ENCODE measurements around the gene CTNNBIP1.

The CTNNBIP1 gene

DNA sequence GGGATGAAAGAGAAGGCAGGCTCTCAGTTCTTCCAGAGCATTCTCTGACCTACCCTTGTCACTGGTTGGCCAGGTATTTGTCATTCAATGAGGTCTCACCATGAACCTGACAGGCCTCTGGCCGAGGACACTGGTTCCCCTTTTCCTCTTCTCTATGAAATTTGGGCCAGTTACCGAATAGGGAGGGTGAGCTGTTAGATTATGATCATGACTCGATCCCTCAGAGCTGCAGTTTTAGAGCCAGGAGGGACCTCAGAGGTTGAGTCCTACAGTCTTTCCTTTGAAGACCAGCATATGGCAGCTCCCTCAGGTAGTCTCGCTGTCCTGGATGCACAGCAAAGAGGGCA is 56.8 kb downstream of the CTNNBIP1 start:
- no peak for DNase-seq (ENCODE audit: low spot score)

DNA sequence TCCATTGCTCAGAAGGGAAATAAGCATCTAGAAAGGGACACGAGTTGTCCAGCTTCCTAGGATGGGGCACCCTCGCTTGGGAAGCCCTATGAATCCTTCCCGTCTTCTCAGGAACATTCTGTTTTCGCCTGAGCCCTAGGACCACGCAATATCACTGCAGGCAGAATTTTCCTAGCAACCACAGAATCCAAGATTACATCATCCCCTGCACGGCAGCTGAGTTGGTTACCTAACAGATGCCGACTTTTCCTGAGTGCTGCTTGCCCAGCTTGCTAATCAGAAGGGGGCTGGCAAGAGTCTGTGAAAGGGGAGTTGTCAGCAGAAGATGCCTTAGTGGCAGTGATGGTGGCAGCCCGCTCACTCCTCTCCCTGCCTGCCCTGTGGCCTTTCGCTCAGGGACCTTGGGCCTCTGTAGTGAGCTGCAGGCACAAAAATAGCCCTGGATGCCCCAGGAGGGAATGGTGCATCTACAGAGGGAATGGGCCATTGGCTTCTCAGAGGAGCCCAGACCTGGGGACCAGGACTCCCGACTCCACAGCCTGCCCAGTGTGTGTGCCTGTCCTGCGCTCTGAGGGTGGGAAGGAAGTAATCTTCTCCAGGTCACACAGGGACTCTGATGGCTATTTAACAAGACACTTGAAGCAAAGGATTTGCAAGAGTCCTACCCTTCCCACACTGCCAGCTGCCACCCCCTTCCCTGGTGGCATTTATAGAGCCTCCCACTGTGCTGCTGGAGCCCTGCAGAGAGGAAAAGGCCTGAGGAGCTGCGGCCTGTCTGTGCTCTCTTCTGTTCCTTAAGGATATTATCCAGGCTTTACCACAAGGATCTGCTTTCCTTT is 57.4 kb downstream of the CTNNBIP1 start:
- peak; percentile 87 for DNase-seq (ENCODE audit: low spot score)

DNA sequence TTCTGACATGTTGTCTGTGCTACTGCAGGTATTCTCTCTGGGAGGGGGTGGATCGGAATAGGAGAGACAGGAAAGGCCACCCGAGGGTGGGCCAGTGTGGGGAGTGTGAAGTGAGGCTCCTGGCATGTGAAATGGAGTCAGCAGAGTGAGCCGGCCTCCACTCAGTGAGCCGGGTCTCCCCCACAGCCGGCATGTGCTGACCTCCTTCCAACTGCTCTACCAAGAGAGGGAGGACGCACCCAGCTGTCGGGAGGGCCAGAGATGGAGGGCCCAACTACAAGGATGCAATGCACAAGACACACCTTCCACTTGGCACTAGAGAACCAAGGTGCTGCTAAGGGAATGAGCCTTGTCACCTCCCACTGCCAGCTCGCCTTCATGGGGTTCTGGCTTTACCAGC is 58.1 kb downstream of the CTNNBIP1 start:
- DNase-seq (ENCODE audit: low spot score) = no peak

DNA sequence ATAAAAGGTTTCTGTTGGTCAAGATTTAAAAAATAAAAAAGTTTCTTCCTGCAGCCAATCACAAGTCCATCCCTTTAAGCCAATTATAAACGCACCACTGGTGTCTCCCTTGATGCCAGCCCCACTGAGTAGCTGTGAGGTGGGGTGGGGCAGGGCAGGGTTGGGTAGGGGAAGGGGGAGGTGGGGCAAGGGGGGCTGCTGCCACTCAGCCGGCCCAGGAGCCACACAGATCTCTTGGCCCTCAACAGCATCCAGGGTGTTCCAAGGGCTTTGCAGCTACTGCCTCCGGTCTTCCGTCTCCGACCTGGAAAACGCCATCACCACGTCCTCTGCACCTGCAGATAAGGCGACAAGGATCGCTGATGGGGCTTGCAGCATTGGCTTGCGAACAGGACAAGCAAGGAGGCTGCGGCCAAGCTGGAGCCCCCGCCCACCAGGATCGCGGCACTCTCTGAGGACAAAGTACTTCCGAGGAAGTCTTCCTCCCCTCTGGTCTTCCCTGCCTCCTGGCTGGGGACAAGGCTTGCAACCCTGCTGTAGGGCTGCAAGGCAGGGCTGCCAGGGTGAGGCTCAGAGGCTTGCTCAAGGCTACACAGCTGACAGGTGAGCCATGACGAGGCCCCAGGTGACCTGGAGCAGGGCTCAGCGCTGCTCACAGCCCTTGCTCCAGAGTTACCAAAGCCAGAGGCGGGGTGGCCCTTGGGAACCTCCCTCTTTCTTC is 59.5 kb downstream of the CTNNBIP1 start:
- no peak for DNase-seq (ENCODE audit: low spot score)

DNA sequence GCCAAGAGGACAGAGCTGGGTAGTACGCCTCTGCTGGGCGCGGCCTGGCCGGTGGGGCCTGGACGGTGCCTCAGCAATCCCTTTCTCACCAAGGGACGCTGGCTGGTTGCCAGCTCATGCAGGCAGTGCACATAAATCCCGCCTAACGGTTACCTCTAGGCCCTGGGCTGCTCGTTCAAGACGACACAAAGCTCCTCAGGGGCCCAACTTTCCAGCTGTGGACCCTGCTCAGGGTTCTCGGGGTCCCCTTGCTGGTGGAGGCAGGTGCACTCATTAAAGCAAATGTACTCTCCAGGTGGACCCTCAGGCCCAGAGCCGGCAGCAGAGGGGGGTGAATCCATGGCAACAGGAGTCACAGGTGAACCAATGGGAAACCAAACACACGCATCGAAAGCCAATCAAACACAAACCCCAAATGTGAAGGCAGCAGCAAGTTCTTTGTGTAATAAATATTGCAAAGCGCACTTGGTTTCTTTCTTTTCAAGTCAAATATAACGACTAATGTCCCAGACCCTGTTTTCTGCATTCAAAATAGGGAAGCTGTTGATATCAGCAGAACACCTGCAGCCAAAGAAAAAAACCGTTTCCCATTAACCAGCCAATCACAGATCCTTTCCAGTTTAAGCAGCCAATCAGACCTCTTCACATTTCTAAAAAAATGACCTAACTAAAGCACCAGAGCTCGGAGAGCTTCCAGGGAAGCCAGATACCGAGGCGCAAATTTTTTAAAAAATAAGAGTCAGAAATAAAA is 60.2 kb downstream of the CTNNBIP1 start:
- DNase-seq (ENCODE audit: low spot score) = no peak

DNA sequence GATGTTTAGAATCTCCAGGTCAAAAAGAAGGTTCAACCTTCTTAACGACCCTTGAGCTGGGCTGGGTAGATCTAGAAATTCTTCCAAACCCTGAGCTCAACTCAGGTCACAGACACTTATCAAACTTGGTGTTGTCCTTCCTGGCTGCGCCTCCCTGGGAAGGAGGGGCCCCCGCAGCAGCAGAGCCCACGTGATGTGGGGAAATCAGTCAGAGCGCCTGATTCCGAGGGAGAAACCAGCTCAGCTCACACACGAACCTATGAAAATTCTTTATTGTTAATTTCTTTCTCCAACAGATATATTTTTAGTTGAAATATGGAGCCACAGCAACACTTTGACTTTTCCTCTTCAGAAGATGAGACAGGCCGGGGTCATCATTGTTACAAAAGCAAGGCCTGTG is 62.0 kb downstream of the CTNNBIP1 start:
- DNase-seq (ENCODE audit: low spot score) = no peak

DNA sequence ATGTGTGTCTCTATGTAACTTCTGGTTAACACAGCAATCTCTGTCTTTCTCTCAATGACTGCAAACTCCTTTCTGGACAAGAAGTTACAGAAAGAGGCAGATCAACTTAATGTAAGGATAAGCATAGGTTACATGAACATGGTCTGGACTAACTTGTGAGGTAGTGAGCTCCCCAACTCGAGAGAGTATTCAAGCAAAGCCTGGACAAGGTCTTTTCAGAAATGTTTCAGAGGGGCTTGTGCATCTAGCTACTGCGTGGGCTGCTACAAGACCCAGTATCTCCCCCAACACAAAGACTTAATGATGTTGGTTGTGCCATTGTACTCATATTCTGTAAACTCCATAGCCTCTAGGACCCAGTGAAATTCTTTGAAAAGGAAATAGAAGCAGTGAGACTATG is 62.8 kb downstream of the CTNNBIP1 start:
- no peak for DNase-seq (ENCODE audit: low spot score)

DNA sequence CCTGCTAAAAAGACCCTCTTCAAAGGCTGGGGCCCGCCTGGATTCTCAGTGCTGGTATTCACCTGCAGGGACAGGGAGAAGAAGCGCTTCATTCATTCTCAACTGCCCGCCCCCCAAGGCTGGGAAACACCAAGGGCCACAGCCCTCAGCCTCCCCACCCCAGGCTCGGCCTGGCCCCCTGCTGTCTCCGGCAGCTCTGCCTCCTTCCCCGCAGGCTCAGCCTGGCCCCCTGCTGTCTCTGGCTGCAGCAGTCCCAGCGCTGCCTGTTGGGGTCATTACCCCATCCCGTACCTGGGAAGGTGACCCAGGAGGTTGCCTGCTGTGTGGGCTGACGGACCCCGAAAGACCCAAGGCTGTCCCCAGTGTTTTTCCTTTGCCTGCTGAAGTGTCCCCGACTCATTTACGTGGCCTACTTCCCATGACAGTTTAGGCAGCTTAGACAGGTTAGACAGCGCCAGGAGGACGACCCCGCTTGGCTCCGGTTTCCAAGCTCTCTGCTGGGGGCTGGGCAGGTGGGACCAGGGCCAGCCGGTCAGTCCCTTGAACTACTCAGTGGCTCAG is 63.4 kb downstream of the CTNNBIP1 start:
- no peak for DNase-seq (ENCODE audit: low spot score)

DNA sequence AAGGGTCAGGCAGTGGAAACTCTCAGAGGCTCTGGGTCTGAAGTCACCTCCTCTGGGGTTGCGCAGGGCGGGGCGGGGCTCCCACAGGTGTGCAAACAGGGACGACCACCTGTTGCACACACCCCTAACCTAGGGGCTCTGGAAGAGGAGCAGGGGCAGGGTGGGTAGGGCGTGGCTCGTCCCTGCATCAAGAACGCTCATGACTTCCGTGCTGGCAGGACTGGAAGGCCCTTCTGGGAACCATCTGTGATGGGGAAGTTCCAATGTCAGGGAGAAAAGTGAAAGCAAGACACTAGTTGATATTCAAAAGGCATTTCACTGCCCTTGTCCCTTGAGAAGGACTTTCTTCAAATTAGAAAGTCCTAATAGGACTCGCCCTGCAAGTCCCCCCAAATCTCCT is 64.2 kb downstream of the CTNNBIP1 start:
- no peak for DNase-seq (ENCODE audit: low spot score)

DNA sequence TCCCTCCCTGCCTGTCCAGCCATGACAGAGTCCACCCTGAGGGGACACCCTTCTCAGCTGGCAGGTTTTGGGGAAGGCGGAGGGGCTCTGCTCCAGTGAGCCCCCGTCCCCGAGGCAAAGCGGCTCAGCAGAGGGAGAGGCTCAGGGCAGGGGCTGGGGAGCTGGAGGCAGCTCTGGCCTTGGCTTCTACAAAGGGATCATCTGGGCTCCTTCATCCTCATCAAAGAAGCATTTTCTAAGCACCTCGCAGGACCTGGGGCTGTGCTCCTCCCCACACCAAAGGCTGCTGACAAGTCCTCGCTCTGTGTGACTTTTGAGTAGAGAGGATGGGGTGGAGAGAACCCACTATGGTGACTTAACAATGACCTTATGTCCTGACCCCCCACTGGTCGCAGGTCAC is 65.3 kb downstream of the CTNNBIP1 start:
- no peak for DNase-seq (ENCODE audit: low spot score)

DNA sequence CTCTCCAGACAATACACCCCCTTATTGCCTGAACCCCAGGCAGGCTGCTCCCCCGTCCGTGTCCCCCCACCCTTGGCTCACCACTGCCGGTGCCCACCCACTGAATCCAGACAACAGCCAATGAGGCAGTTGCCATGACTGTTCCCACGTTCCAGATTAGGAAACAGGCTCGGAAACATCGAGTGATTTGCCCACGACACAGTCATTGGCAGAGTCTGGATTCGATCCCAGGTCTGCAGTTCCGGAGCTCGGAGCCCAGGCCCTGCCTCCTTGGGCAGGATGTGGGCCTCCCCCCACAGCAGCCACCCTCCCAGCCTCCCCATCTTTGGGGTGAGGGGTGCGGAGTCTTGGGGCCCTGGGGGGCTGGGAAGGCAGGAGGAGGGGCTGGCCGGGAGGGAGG is 66.0 kb downstream of the CTNNBIP1 start:
- peak; percentile 84 for DNase-seq (ENCODE audit: low spot score)

DNA sequence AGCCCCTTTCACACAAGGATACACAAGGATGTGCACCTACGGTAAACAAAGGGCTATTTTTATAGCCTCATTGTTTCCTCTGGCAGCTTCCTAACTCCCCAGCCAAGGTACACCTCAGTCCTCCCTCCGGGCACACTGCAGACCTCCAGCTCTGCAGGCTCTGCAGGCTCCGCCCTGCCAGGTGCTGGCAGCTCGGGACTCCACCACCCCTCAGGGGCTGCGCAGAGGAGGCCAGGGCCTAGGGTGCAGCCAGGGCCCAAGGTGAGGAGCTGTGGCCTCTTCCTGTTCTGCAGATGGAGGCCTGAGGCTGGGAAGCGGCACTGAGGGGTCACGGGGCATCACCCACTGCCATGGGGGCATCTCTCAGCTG is 66.5 kb downstream of the CTNNBIP1 start:
- DNase-seq (ENCODE audit: low spot score) = no peak

DNA sequence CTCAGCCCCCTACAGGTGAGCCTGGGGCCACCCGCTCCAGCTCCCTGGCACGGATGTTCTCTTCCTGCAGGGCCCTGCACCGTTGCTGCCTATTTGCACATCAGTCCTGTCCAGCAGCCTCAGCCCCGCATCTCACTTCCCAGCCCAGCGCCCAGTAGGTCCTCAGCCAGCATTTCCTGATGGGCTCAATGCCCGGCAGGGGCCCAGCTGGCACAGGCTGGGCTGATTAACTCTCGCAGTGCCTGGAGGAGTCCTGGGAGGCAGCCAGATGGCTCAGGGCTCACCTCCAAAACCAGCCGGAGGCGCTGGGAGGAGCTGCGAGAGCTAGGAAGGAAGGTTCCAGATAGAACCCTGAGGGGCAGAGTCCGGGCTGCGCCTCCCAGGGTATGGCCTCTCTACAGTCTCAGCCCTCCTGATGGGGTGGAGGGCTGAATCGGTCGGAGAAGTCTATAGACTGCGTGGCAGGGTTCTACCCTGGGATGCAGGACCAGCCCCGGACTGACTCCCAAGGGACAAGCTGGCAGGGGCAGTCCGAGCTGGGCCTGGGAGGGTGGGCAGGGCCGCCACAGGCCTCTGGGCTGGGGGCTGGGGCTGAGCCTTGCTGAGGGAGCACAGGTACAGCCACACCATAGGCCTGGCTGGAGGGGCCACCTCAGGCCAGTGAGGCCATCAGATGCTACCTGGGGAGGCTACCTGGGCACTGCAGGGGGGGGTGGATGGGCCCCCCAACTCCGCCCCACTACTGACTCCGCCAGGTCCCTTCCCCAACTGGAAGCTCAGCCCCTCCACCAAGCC is 67.1 kb downstream of the CTNNBIP1 start:
- DNase-seq (ENCODE audit: low spot score) = no peak

DNA sequence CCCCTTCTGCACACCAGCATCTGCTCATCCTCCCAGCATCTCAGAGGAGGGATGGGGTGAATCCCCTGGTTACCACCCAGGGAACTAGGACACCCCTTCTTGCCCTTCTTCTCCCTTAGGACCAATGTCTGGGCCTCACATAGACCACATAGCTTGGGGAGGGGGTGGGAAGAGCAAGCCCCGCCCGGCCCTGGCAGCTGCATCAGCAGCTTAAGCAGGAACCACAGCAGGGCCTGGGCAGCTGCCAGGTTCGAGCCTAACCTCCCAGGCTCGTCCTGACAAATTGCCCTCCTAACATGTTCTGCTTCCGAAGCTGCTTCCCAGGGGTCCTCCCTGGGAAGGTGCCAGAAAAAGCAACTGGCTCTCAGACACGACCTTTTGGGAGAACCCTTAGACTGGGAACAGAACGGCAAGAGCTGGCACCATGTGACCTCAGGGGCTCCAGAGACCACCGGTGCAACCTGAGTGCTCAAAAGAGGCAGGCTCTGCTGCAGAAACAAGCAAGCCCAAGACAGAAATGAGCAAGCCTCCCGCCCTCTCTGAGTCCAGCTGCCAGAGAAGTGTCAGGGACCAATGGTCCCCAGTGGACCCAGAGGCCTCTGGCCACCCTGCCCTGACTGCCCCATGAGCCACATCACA is 67.9 kb downstream of the CTNNBIP1 start:
- no peak for DNase-seq (ENCODE audit: low spot score)

DNA sequence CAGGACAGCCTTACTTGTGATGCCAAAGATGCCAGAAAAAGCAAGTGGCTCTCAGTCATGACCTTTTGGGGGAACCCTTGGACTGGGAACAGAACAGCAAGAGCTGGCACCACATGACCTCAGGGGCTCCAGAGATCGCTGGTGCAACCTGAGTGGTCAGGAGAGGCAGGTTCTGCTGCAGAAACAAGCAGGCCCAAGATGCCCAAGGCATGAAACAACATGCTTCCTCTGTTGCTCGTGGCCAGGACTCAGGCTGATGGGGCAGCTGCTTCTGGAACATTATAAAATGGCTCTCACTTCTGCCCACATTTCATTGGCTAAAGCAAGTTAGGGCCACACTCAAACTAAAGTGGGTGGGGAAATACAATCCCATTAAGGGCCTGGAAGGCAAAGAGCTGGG is 68.6 kb downstream of the CTNNBIP1 start:
- no peak for DNase-seq (ENCODE audit: low spot score)

DNA sequence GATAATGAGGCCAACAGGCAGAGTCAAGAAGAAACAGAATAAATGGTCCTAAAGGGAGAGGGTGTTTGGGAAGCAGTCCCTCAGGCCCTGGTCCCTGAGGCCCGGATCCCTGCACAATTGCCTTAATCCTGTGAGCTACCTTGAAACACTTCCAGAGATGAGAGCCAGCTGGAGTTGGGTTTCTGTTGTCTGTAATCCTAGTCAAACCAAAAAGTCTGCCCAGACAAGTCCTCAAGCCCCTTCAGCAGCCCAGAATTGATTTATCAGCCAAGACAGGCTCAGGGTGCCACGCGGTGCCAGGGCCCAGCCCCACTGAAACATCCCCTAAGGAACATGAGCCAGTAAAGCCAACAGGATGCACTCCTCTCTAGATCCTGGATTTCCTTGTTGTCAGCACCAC is 69.9 kb downstream of the CTNNBIP1 start:
- no peak for DNase-seq (ENCODE audit: low spot score)

DNA sequence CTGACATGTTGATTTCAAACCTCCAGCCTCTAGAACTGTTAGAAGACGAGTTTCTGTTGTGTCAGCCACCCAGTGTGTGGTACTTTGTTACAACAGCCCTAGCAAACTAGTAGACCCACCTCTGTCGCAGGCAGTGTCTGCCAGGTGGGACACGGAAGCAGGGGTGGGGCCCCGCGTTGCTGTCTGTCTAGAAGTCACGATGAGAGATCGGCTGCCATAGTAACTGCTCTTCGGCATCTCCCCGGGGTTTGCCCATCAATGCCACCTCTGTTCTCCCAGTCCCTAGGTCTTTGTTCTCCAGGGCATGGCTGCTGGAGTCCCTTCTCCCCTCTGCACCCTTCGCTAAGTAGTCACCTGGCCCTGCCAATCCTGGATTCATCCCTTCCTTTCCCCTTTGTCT is 71.1 kb downstream of the CTNNBIP1 start:
- DNase-seq (ENCODE audit: low spot score) = no peak

DNA sequence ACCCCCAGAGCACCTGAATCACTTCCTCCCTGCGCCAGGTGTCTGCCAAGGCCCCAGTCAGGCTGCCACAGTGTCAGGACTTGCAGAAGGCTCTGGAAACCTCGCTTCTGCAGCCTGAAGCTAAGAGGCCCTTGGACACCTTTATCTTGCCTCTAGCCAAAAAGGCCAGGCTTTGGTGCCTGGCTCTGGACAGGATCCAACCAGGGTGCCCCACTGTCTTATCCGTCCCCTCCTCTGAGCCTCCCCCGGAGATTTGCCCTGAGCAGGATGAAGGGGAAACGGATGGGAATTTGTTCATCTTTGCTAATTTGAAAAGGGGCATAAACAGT is 73.5 kb downstream of the CTNNBIP1 start:
- no peak for DNase-seq (ENCODE audit: low spot score)

DNA sequence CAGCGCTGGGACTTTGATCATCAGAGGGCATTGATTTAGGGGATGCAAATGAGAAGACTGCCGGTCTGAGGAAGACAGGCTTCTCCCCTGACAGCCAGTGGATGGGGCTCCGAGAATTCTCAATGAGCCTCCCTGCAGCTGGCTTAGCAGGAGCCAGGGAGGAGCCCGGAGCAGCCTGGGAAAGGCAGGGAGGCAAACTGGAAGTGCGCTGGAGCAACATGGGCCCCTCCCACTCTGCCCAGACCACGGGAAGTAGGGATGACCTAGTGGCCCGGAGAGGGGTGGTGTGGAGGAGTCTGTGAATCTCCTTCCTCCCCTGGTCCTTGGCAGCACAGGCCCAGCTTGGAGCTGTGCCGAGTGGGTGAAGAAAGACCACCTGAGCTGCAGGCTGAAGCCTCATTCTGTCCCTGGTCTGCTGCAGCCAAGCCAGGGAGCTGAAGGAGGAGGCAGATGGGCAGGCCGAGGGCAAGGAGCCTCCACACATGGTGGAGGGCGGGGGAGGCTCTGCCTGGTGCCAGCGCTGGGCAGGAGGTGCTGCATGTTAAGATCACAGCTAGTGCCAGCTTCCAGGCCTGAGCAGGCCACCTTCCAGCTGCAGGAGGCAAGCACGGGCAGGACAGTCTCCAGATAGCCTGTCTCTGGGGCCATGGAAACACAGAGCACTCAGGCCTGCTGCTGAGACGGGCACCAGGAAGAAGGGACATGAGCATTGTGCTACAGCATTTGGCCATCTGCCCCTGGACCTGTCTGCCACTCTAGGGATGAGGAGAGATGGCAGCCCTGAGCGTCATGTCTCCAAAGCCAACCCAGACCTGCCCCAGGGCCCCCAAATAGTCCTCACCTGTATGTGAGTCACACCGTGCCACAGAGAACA is 74.1 kb downstream of the CTNNBIP1 start:
- DNase-seq (ENCODE audit: low spot score) = no peak

DNA sequence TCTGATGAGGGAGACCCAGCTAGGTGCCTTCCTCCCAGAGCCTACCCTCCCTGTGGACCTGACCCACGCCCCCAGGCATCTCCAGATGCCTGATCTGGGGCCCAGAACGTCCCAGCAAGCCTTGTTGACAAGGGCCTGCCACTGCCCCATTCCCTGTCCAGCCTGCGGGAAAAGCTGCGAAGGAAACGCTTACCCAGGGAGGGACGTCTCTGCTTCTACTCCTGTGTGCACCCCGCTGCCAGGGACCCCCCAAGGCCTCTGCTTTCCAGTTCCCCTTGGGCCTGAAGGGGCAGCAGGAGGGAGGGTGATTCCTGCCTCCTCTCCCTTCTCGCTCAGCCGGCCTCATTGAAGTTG is 74.7 kb downstream of the CTNNBIP1 start:
- DNase-seq (ENCODE audit: low spot score) = no peak

DNA sequence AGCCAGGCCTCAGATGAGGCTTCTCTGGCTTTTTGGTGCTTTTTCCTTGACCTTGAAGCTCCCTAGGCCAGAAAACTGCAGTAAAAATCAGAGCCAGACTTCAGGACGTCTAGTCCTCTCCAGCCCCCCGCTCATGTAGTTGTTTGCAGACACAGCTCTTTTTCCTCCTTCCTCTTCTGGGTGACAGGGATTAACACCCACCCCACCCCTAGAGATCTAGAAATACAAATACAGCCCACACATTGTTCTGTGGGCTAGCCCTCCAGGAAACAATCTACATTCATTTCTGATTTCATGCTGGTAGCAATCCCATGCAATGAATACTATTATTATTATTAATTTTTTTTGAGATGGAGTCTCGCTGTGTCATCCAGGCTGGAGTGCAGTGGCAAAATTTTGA is 76.4 kb downstream of the CTNNBIP1 start:
- DNase-seq (ENCODE audit: low spot score) = no peak
